CD4-positive, alpha-beta T cell treated with Interleukin-4 for 1 hour (primary cell): ENCODE measurements around the gene CASK.
"Not testable (repeated sequence)": the region's sequence is repeated elsewhere in the genome, so short reads cannot be mapped to it uniquely, and the experiment has no call there.

Experiments used
- DNase-seq, 2 donors: peaks; one replicate each; pipeline ENCODE4 v3.0.0-alpha.2; 2020 to 2022

Gene CASK

GRCh38 chrX:41688156-41688555 is 235.2 kb downstream of the CASK start:
- no peak for DNase-seq

GRCh38 chrX:41686788-41687187 is 236.6 kb downstream of the CASK start:
- no peak for DNase-seq

GRCh38 chrX:41684940-41685339 is 238.4 kb downstream of the CASK start:
- DNase-seq: no peak

- DNase-seq: no peak
Observed at GRCh38 chrX:41684138-41684537, 239.2 kb downstream of the CASK start.

- DNase-seq: no peak
Observed at GRCh38 chrX:41677183-41678060, 245.9 kb downstream of the CASK start.

GRCh38 chrX:41676361-41676760 is 247.0 kb downstream of the CASK start:
- not testable (repeated sequence) for DNase-seq

GRCh38 chrX:41672643-41673042 is 250.7 kb downstream of the CASK start:
- no peak for DNase-seq

- DNase-seq: no peak
Observed at GRCh38 chrX:41671082-41671481, 252.3 kb downstream of the CASK start.

- no peak for DNase-seq
Observed at GRCh38 chrX:41670112-41670511, 253.2 kb downstream of the CASK start.

- DNase-seq: no peak
Observed at GRCh38 chrX:41667631-41668030, 255.7 kb downstream of the CASK start.

GRCh38 chrX:41666251-41666650 is 257.1 kb downstream of the CASK start:
- DNase-seq: no peak

- DNase-seq: no peak
Observed at GRCh38 chrX:41665686-41666085, 257.7 kb downstream of the CASK start.

- no peak for DNase-seq
Observed at GRCh38 chrX:41664908-41665307, 258.4 kb downstream of the CASK start.

- no peak for DNase-seq
Observed at GRCh38 chrX:41664375-41664901, 258.9 kb downstream of the CASK start.

GRCh38 chrX:41661366-41662095 is 261.8 kb downstream of the CASK start:
- no peak for DNase-seq

- no peak for DNase-seq
Observed at GRCh38 chrX:41655631-41656030, 267.7 kb downstream of the CASK start.

- DNase-seq: no peak
Observed at GRCh38 chrX:41655101-41655500, 268.3 kb downstream of the CASK start.

GRCh38 chrX:41653125-41653524 is 270.2 kb downstream of the CASK start:
- no peak for DNase-seq

- not testable (repeated sequence) for DNase-seq
Observed at GRCh38 chrX:41646201-41646600, 277.2 kb downstream of the CASK start.

- no peak for DNase-seq
Observed at GRCh38 chrX:41634284-41634683, 289.1 kb downstream of the CASK start.

GRCh38 chrX:41630091-41630490 is 293.3 kb downstream of the CASK start:
- no peak for DNase-seq

GRCh38 chrX:41629539-41629938 is 293.8 kb downstream of the CASK start:
- DNase-seq: no peak

- DNase-seq: peak in 1 of 2 donors; percentile 11
Observed at GRCh38 chrX:41621222-41621723, 302.1 kb downstream of the CASK start.

GRCh38 chrX:41619221-41619620 is 304.1 kb downstream of the CASK start:
- no peak for DNase-seq
